ENCODE measurements around the gene CA4.

Gene CA4

DNA sequence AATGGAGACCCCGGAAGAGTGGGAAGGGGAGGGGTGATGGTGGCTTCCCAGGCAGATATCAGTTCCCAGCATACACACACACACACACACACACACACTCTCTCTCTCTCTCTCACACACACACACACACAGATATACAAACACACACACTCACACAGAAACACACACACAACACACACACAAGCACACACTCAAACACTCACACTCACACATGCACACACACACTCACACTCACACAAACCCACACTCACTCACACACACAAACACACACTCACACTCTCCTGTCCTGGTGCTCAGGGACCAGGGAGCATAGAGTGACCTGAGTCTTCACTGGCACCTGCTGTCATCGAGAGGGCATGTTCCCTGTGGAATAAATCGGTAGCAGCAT is 5.6 kb downstream of the CA4 start:
- no peak for DNase-seq (ENCODE audit: low read depth in 2 of 2)

DNA sequence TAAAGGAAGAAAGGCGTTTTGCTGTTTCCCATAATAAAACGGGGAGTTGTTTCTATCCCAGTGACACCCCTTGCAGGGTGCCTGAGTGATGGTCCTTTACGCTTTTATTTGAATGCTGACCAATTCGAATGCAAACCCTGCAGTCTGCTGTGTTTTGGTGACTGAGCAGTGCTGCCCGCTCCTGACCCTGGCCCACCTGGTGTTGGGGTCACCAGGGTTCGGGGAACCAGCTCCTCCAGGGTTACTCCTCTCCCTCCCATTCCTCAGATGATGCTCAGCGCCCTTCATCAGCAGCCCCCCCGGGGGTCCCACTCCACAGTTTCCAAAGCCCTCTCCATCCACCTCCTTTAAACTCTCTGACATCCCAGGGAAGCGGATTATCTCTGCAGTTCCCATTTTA is 6.0 kb downstream of the CA4 start:
- no peak for DNase-seq (ENCODE audit: low read depth in 2 of 2)

DNA sequence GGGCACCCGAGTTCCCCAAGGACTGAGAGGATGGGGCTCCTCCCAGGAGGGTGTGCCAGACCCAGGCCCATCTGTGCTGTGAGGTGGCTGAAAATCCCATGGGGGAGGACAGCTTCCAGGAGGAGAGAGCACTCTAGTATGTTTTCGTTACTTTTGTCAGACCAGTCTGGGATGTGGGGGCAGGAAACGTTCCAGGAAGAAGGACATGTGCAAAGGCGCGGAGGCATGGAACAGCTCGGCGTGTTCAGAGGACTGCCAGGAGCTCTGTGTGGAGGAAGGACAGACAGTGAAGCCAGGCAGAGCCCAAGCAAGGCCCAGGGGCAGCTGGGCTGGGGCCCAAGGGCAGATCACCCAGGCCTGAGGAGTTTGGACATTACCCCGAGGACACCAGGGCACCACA is 7.0 kb downstream of the CA4 start:
- DNase-seq (ENCODE audit: low read depth in 2 of 2): no peak

- DNase-seq (ENCODE audit: low read depth in 2 of 2): no peak
Observed at GRCh38 chr17:60157487-60158040, 7.8 kb downstream of the CA4 start.

GRCh38 chr17:60158751-60159478 is 9.1 kb downstream of the CA4 start:
- no peak for DNase-seq (ENCODE audit: low read depth in 2 of 2)

GRCh38 chr17:60159479-60159866 is 9.7 kb downstream of the CA4 start:
- no peak for DNase-seq (ENCODE audit: low read depth in 2 of 2)

DNA sequence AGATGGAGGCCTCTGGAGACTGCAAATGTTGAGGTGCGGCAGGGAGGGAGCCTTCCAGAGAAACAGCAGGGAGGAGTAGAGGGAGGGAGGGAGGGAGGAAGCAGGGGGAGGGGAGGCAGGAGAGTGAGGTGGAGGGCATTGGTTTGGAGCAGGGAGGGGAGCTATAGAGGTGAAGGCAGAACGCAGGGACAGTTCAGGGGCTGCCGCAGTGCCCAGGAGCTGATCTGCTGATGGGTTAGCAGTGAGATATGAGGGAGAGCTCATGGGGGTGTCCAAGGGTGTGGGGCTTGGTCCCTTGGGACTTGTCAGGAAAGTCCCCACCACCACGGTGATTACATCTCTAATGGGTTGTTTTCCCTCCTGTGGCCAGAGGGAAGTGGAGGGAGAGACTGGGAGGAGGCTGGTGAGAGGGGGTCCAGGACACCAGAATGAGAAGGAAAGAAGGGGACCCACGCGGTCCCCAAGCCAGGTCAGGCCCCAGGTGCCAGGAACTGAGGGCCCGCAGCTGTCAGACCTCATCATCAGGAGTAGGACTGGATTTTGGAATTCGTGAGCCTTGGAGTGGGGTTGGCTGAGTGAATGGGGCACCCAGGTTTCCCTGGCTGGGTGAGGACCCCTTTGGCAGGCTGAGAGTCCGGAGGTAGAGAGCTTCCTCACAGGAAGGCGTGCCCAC is 11.2 kb downstream of the CA4 start:
- no peak for DNase-seq (ENCODE audit: low read depth in 2 of 2)

DNA sequence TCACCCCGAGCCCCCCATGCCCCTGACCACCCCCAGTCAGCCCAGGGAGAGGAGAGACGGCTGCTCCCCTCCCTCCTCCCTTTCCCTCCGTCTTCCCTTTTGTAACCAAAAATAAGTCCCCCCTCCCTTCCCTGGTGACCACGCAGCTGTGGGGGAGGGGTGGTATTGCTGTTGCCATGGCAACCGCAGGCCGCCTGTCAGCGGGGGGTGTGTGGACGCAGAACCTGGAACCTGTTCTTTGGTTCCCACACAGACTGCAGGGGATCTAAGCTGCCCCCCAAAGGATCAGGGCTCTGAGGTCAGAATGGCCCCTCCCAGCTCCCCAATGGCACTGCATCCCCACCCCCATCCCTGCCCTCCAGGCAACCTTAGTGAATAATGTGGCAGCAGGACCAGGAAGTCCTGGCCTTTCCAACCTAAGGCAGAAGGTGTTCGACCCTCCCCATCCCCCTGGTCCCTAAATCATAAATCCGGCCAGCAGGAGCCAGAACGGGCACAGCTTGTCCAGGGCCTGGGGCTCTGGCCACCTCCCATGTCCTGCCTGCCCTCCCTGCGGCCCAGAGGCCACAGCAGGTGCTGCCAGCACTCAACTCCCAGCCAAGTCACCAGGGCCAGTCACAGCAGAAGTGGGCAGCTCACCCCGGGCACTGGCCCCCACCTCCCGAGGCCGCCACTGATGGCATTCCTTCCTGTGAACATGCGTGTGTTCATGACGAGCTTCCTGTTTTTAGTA is 12.0 kb downstream of the CA4 start:
- DNase-seq (ENCODE audit: low read depth in 2 of 2): no peak

DNA sequence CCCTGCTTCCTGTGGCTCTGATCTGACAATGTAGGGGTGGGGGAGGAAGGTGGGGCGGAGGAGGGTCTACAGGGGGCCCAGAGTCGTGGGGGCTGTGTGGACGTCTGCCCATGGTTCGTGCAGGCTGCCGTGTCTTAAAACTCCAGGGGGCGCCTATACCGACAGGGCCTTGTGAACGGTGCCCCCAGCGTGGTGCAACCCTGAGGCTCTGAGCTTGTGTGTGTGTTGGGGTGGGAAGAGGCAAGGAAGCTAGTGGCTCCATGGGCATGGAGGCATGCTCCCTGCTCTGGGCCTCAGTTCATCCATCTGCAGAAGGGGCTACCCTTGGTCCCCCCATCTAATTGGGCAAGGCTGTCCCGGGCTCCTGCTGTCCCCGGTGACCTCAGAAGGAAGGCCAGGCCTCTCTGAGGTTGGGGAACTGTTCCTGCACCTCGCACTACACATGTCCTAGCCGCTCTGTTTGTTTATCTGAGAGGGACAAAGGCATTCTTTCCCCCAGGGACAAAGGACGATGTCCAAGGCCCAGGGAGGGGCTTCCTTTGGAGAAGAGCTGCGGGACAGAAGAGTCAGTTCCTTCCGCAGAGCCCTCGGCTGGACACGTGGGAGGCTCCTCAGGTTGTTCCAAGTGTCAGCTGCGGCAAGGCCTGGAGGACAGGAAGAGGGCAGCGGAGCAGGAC is 13.5 kb downstream of the CA4 start:
- no peak for DNase-seq (ENCODE audit: low read depth in 2 of 2)

DNA sequence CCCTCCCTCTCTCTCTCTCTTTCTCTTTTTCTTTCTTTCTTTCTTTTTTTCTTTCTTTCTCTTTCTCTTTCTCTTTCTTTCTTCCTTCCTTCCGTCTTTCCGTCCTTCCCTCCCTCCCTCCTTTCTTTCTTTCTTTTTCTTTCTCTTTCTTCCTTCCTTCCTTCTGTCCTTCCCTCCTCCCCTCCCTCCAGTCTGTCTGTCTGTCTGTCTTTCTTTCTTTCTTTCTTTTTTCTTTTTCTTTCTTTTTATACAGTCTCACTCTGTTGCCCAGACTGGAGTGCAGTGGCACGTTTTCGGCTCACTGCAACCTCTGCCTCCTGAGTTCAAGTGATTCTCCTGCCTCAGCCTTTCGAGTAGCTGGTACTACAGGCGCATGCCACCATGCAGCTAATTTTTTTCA is 14.4 kb downstream of the CA4 start:
- no peak for DNase-seq (ENCODE audit: low read depth in 2 of 2)

GRCh38 chr17:60164697-60165096 is 14.9 kb downstream of the CA4 start:
- no peak for DNase-seq (ENCODE audit: low read depth in 2 of 2)

- DNase-seq (ENCODE audit: low read depth in 2 of 2): no peak
Observed at GRCh38 chr17:60165223-60165622, 15.4 kb downstream of the CA4 start.

- DNase-seq (ENCODE audit: low read depth in 2 of 2): peak in 1 of 2 donors; percentile 9
Observed at GRCh38 chr17:60165971-60166370, 16.2 kb downstream of the CA4 start.

- no peak for DNase-seq (ENCODE audit: low read depth in 2 of 2)
Observed at GRCh38 chr17:60167065-60167741, 17.4 kb downstream of the CA4 start.

DNA sequence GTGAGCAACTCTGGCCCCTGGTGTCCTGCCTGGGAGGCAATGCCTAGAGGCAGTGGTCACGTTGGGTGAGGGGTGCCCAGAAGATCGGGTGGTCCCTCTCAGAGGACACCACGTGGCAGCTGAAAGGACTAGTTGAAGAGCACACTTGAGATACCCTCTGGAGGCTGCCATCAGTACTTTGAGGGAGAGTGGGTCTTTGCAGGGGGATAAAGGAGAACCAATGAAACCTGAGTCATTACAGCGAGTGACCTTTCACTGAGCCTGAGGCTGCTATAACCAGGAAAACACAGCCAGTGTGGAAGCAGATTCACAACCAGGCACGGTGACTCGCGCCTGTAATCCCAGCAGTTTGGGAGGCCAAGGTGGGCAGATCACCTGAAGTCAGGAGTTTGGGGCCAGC is 18.9 kb downstream of the CA4 start:
- no peak for DNase-seq (ENCODE audit: low read depth in 2 of 2)

- DNase-seq (ENCODE audit: low read depth in 2 of 2): no peak
Observed at GRCh38 chr17:60169921-60170817, 20.4 kb downstream of the CA4 start.

GRCh38 chr17:60170835-60171752 is 21.3 kb downstream of the CA4 start:
- DNase-seq (ENCODE audit: low read depth in 2 of 2): no peak

- no peak for DNase-seq (ENCODE audit: low read depth in 2 of 2)
Observed at GRCh38 chr17:60171753-60172079, 21.9 kb downstream of the CA4 start.

- no peak for DNase-seq (ENCODE audit: low read depth in 2 of 2)
Observed at GRCh38 chr17:60173304-60173819, 23.6 kb downstream of the CA4 start.
